ENCODE measurements around the gene IQSEC1. TPM values are rescaled to one million over a fixed set of nuclear protein-coding genes. Genes with fewer than 3 reads are reported as not detected.

IQSEC1 gene
- total and polyA plus RNA-seq, 2 experiments from 2014 or later: 21.2 to 24.7 TPM

DNA sequence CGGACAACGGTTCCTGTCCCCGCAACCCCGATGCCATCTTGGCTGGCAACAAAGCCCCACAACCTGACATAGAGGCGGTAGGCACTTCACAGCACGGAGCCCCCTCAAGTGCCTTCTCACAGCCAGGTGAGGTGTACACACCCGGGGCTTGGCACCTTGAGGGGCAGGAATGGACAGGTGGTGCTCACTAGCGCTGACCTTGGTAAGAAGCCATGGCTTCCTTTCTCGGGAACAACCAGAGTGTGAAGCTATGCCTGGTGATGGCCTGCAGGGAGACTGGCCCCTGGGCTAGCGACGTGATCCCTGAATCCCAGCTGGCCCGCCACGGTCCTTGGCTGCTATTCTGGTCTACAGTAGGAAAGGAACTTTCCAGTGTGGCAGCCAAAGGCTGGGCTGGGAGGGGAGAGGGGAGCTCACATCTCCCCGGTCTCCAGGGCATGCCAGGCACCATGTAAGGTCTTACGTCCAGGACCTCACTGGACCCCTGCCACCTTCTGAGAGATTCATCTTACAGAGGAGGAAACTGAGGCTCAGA is 161.3 kb downstream of the IQSEC1 start:
- TF ChIP-seq EZH2phosphoT487 (IDR thresholded peaks at IDR 0.05; ENCODE audit: low read depth, severe bottlenecking, unreplicated experiment) (no peak), EZH2 (IDR thresholded peaks at IDR 0.05; ENCODE audit: borderline replicate concordance) (no peak)
- TF ChIP-seq, protein P1, sequence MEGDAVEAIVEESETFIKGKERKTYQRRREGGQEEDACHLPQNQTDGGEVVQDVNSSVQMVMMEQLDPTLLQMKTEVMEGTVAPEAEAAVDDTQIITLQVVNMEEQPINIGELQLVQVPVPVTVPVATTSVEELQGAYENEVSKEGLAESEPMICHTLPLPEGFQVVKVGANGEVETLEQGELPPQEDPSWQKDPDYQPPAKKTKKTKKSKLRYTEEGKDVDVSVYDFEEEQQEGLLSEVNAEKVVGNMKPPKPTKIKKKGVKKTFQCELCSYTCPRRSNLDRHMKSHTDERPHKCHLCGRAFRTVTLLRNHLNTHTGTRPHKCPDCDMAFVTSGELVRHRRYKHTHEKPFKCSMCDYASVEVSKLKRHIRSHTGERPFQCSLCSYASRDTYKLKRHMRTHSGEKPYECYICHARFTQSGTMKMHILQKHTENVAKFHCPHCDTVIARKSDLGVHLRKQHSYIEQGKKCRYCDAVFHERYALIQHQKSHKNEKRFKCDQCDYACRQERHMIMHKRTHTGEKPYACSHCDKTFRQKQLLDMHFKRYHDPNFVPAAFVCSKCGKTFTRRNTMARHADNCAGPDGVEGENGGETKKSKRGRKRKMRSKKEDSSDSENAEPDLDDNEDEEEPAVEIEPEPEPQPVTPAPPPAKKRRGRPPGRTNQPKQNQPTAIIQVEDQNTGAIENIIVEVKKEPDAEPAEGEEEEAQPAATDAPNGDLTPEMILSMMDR (IDR thresholded peaks at IDR 0.05; ENCODE audit: poor library complexity): no peak
- no peak for DNase-seq (ENCODE audit: low spot score)
- H3K4me3 ChIP-seq: no peak overlapping the region

GRCh38 chr3:12910356-12911099 is 162.7 kb downstream of the IQSEC1 start:
- TF ChIP-seq, protein P1 (IDR thresholded peaks at IDR 0.05; ENCODE audit: poor library complexity): no peak
- TF ChIP-seq EZH2phosphoT487 (IDR thresholded peaks at IDR 0.05; ENCODE audit: low read depth, severe bottlenecking, unreplicated experiment) (no peak), EZH2 (IDR thresholded peaks at IDR 0.05; ENCODE audit: borderline replicate concordance) (no peak)
- no peaks in the 10 kb centered on the region for H3K27me3 ChIP-seq
- H3K36me3 ChIP-seq (replicated peaks; ENCODE audit: insufficient read depth, low read depth): no peaks in the 10 kb centered on the region

More for the DNA sequence above, 161.3 kb downstream of the IQSEC1 start:
- no peaks in the 10 kb centered on the region for H3K27me3 ChIP-seq
- H2AFZ ChIP-seq: no peak overlapping the region
- H3K36me3 ChIP-seq (replicated peaks; ENCODE audit: insufficient read depth, low read depth): no peaks in the 10 kb centered on the region
- no peaks in the 10 kb centered on the region for H3K9me2 ChIP-seq (replicated peaks; ENCODE audit: insufficient read depth)
- no peak overlapping the region for H3K4me2 ChIP-seq
- no peaks in the 10 kb centered on the region for H3K79me2 ChIP-seq
- H3K4me1 ChIP-seq (ENCODE audit: insufficient read depth): no peaks in the 10 kb centered on the region
- no peak overlapping the region for H3K27ac ChIP-seq
- 95% methylated on average over 15 of the region's 15 CpGs for WGBS (ENCODE audit: low lambda C conversion rate, missing lambda C conversion rate)
- no peaks in the 10 kb centered on the region for H4K20me1 ChIP-seq (ENCODE audit: insufficient read depth, poor library complexity, severe bottlenecking)
- no peaks in the 10 kb centered on the region for H3K9me3 ChIP-seq (ENCODE audit: low read depth)

DNA sequence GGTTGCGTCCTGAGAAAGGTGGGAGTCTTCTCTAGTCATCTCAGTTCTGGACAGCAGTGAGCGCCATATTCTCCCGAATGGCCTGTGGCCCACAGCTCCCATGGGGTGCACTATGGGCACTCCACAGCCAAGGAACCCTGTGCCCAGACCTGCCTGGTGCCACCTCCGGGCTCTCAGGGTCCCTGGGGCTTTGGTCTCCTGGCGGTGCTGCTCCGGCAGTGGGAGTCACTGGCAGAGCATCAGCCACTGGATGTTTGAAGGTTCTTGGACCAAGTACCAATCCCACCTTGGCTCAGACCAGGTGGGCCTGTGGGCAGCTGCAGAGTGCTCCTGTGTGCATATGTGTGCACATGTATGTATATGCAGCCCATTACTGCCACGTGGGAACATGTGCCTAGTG is 163.5 kb downstream of the IQSEC1 start:
- no peaks in the 10 kb centered on the region for H3K9me2 ChIP-seq (replicated peaks; ENCODE audit: insufficient read depth)
- TF ChIP-seq EZH2phosphoT487 (IDR thresholded peaks at IDR 0.05; ENCODE audit: low read depth, severe bottlenecking, unreplicated experiment): no peak
- TF ChIP-seq, protein P1 (IDR thresholded peaks at IDR 0.05; ENCODE audit: poor library complexity): no peak
- no peaks in the 10 kb centered on the region for H3K36me3 ChIP-seq (replicated peaks; ENCODE audit: insufficient read depth, low read depth)
- no peaks in the 10 kb centered on the region for H3K27me3 ChIP-seq
- H3K4me2 ChIP-seq: no peak overlapping the region
- H2AFZ ChIP-seq: no peak overlapping the region
- H3K79me2 ChIP-seq: no peaks in the 10 kb centered on the region
- H3K4me3 ChIP-seq: no peak overlapping the region
- 95% methylated on average over 7 of the region's 7 CpGs for WGBS (ENCODE audit: low lambda C conversion rate, missing lambda C conversion rate)
- H3K9me3 ChIP-seq (ENCODE audit: low read depth): no peaks in the 10 kb centered on the region
- no peaks in the 10 kb centered on the region for H3K4me1 ChIP-seq (ENCODE audit: insufficient read depth)
- H4K20me1 ChIP-seq (ENCODE audit: insufficient read depth, poor library complexity, severe bottlenecking): no peaks in the 10 kb centered on the region
- no peak for DNase-seq (ENCODE audit: low spot score)
- H3K27ac ChIP-seq: no peak overlapping the region

More at GRCh38 chr3:12910356-12911099, 162.7 kb downstream of the IQSEC1 start:
- H3K27ac ChIP-seq: no peak overlapping the region
- H3K4me3 ChIP-seq: no peak overlapping the region
- DNase-seq (ENCODE audit: low spot score): no peak
- H2AFZ ChIP-seq: no peak overlapping the region
- WGBS (ENCODE audit: low lambda C conversion rate, missing lambda C conversion rate): 94% methylated on average over 8 of the region's 8 CpGs
- H3K79me2 ChIP-seq: no peaks in the 10 kb centered on the region
- no peaks in the 10 kb centered on the region for H3K4me1 ChIP-seq (ENCODE audit: insufficient read depth)
- no peaks in the 10 kb centered on the region for H3K9me2 ChIP-seq (replicated peaks; ENCODE audit: insufficient read depth)
- no peaks in the 10 kb centered on the region for H3K9me3 ChIP-seq (ENCODE audit: low read depth)
- no peak overlapping the region for H3K4me2 ChIP-seq
- no peaks in the 10 kb centered on the region for H4K20me1 ChIP-seq (ENCODE audit: insufficient read depth, poor library complexity, severe bottlenecking)

Data from hepatocyte (in vitro differentiated cells).